H1 (cell line): ENCODE results near the gene BMP4. TPM values are rescaled to one million over a fixed set of nuclear protein-coding genes. Genes with fewer than 3 reads are reported as not detected.

ENCODE experiments used
- CTCF ChIA-PET: fragments of 300-600 bp; sonication (Branson Sonifier 250); formaldehyde crosslinking; loops from one replicate; lab custom pipeline; 2021; ENCODE audit not compliant: partially characterized antibody; lab: Charles Lee
- POLR2A ChIA-PET: fragments of 300-600 bp; sonication (Branson Sonifier 250); formaldehyde crosslinking; loops from one replicate; lab custom pipeline; 2021; ENCODE audit warnings: inconsistent platforms; ENCODE audit not compliant: partially characterized antibody; lab: Charles Lee
- DNase-seq, 2 experiments: peaks; one replicate each; pipeline versions ENCODE4 v3.0.0 to v3.0.0-alpha.2; 2010 to 2022; ENCODE audit warnings: low spot score in 2 of 2, low read depth in 1 of 2, mixed read lengths in 1 of 2
- FAIRE-seq: peaks from 2 replicates; lab custom pipeline; 2011; peaks lifted over from hg19 to GRCh38; lab: Jason Lieb, UNC
- H2AFZ ChIP-seq: 2 replicates; pipeline ENCODE4 v1.8.1; 2012; ENCODE audit warnings: low read length, inconsistent platforms
- H2AK5ac ChIP-seq: 2 replicates; pipeline ENCODE4 v1.6.1; 2013; ENCODE audit warnings: low read depth, low read length
- H2BK120ac ChIP-seq: replicated peaks from 2 replicates; pipeline ENCODE3; 2013; ENCODE audit warnings: low read depth, low read length, inconsistent platforms
- H2BK12ac ChIP-seq: 2 replicates; pipeline ENCODE4 v1.6.1; 2013; ENCODE audit warnings: low read depth, low read length
- H2BK15ac ChIP-seq: 2 replicates; pipeline ENCODE4 v1.6.1; 2013; ENCODE audit warnings: low read length
- H2BK20ac ChIP-seq: 2 replicates; pipeline ENCODE4 v1.6.1; 2013; ENCODE audit warnings: low read length
- H2BK5ac ChIP-seq: 2 replicates; pipeline ENCODE4 v1.6.1; 2013; ENCODE audit warnings: low read depth, low read length
- H3K14ac ChIP-seq: 2 replicates; pipeline ENCODE4 v1.6.1; 2013; ENCODE audit warnings: inconsistent platforms; ENCODE audit not compliant: insufficient read length
- H3K18ac ChIP-seq: 2 replicates; pipeline ENCODE4 v1.6.1; 2013; ENCODE audit warnings: low read length; ENCODE audit errors: extremely low read depth
- H3K23ac ChIP-seq: 2 replicates; pipeline ENCODE4 v1.6.1; 2013; ENCODE audit warnings: inconsistent platforms; ENCODE audit not compliant: insufficient read length
- H3K23me2 ChIP-seq: 2 replicates; pipeline ENCODE4 v1.6.1; 2013; ENCODE audit warnings: low read depth, low read length
- H3K27ac ChIP-seq: 2 replicates; pipeline ENCODE4 v1.6.1; 2011; ENCODE audit warnings: low read depth, low read length, inconsistent platforms
- H3K27me3 ChIP-seq, 4 experiments: replicated peaks in 1 of 4; 1 replicate in 1 of 4; 2 replicates in 3 of 4; pipeline versions ENCODE4 v1.6.1 to v1.8.1; 2011 to 2013; ENCODE audit warnings: low read length in 3 of 4, mild to moderate bottlenecking in 3 of 4, inconsistent platforms in 2 of 4, mixed read lengths in 2 of 4, moderate library complexity in 1 of 4; ENCODE audit not compliant: control insufficient read depth in 3 of 4, insufficient read depth in 3 of 4; ENCODE audit errors: extremely low read depth in 1 of 4
- H3K36me3 ChIP-seq, 4 experiments: 2 replicates each; pipeline versions ENCODE4 v1.6.1 to v1.8.1; 2011 to 2013; ENCODE audit warnings: mild to moderate bottlenecking in 4 of 4, low read length in 3 of 4, moderate library complexity in 2 of 4, control low read depth in 1 of 4, inconsistent platforms in 1 of 4; ENCODE audit not compliant: insufficient read depth in 4 of 4, control insufficient read depth in 2 of 4
- H3K4ac ChIP-seq: replicated peaks from 2 replicates; pipeline ENCODE3; 2013; ENCODE audit warnings: low read length, low read depth, mixed read lengths, inconsistent platforms; ENCODE audit not compliant: insufficient read length
- H3K4me1 ChIP-seq, 4 experiments: replicated peaks in 1 of 4; 1 replicate in 1 of 4; 2 replicates in 3 of 4; pipeline versions ENCODE4 v1.6.1 to v1.8.1; 2011 to 2013; ENCODE audit warnings: low read length in 3 of 4, inconsistent platforms in 2 of 4, mixed read lengths in 1 of 4; ENCODE audit not compliant: insufficient read depth in 4 of 4, control insufficient read depth in 3 of 4
- H3K4me2 ChIP-seq, 2 experiments: 2 replicates each; pipeline versions ENCODE4 v1.6.1 to v1.8.1; 2011 to 2013; ENCODE audit warnings: low read depth in 2 of 2, low read length in 2 of 2, control low read depth in 1 of 2, inconsistent platforms in 1 of 2, mild to moderate bottlenecking in 1 of 2; ENCODE audit not compliant: insufficient read depth in 1 of 2
- H3K4me3 ChIP-seq, 4 experiments: fragments of 200-600, 300-600 bp in 1 of 4; sonication (generic), shearing (Covaris generic), sonication (Bioruptor Twin) in 1 of 4; 2 replicates each; pipeline versions ENCODE4 v1.5.1 to v1.8.1; 2011 to 2016; ENCODE audit warnings: low read length in 4 of 4, low read depth in 3 of 4, control low read depth in 2 of 4, inconsistent platforms in 2 of 4, mild to moderate bottlenecking in 2 of 4, mixed read lengths in 1 of 4, moderate library complexity in 1 of 4; ENCODE audit not compliant: insufficient read depth in 2 of 4; ENCODE audit errors: extremely low read depth in 1 of 4
- H3K56ac ChIP-seq: replicated peaks from 2 replicates; pipeline ENCODE3; 2013; ENCODE audit warnings: low read depth, mild to moderate bottlenecking, mixed read lengths, low read length, inconsistent platforms; ENCODE audit not compliant: insufficient read length
- H3K79me1 ChIP-seq: 2 replicates; pipeline ENCODE4 v1.6.1; 2013; ENCODE audit warnings: low read depth, low read length, control low read depth
- H3K79me2 ChIP-seq, 2 experiments: 2 replicates each; pipeline versions ENCODE4 v1.6.1 to v1.8.1; 2012 to 2013; ENCODE audit warnings: low read length in 2 of 2, mild to moderate bottlenecking in 2 of 2, inconsistent platforms in 1 of 2; ENCODE audit not compliant: insufficient read depth in 2 of 2, control insufficient read depth in 1 of 2
- H3K9ac ChIP-seq, 4 experiments: replicated peaks in 1 of 4; 1 replicate in 1 of 4; 2 replicates in 3 of 4; pipeline versions ENCODE4 v1.6.1 to v1.8.1; 2011 to 2013; ENCODE audit warnings: low read depth in 3 of 4, low read length in 3 of 4, control low read depth in 2 of 4, mild to moderate bottlenecking in 2 of 4, moderate library complexity in 2 of 4, inconsistent platforms in 1 of 4; ENCODE audit errors: extremely low read depth in 1 of 4
- H3K9me3 ChIP-seq, 2 experiments: 2 replicates each; pipeline versions ENCODE4 v1.6.1 to v1.8.1; 2012 to 2013; ENCODE audit warnings: mild to moderate bottlenecking in 2 of 2, moderate library complexity in 2 of 2, control low read depth in 1 of 2, inconsistent platforms in 1 of 2, low read depth in 1 of 2, low read length in 1 of 2, mixed read lengths in 1 of 2; ENCODE audit not compliant: insufficient read depth in 2 of 2
- H4K20me1 ChIP-seq, 2 experiments: replicated peaks in 1 of 2; 2 replicates each; pipeline versions ENCODE3 to v1.8.1; 2011 to 2013; ENCODE audit warnings: inconsistent platforms in 2 of 2, low read length in 2 of 2, mild to moderate bottlenecking in 1 of 2; ENCODE audit not compliant: insufficient read depth in 2 of 2, control insufficient read depth in 1 of 2
- H4K5ac ChIP-seq: 2 replicates; pipeline ENCODE4 v1.6.1; 2013; ENCODE audit warnings: low read length, low read depth, mixed read lengths, inconsistent platforms; ENCODE audit not compliant: insufficient read length
- H4K8ac ChIP-seq: 2 replicates; pipeline ENCODE4 v1.8.0; 2013; ENCODE audit warnings: mild to moderate bottlenecking, moderate library complexity, low read length, inconsistent platforms; ENCODE audit not compliant: insufficient read depth; ENCODE audit errors: extremely low read depth
- H4K91ac ChIP-seq: replicated peaks from 2 replicates; pipeline ENCODE3; 2013; ENCODE audit warnings: low read length, mixed read lengths, inconsistent platforms; ENCODE audit not compliant: insufficient read length
- SP1 ChIP-seq: IDR thresholded peaks from 2 replicates; pipeline ENCODE4 v1.6.1; 2011; ENCODE audit warnings: low read depth, low read length
- TBP ChIP-seq: IDR thresholded peaks from 2 replicates; pipeline ENCODE4 v1.6.1; 2011; ENCODE audit warnings: low read depth, low read length, improper control_type of control experiment
- WGBS, 2 experiments: shearing (Covaris generic) in 1 of 2; methylation state at CpG; one replicate each; pipeline versions ENCODE4 v1.1.6 to v1.1.7; 2013 to 2015; ENCODE audit warnings: low lambda C conversion rate in 2 of 2, mixed read lengths in 2 of 2, inconsistent platforms in 1 of 2, low coverage in 1 of 2, missing lambda C conversion rate in 1 of 2; ENCODE audit not compliant: insufficient replicate concordance in 2 of 2, insufficient coverage in 1 of 2, insufficient read length in 1 of 2; ENCODE audit errors: extremely low coverage in 1 of 2, missing lambda C conversion rate in 1 of 2; 5-methylcytosine and 5-hydroxymethylcytosine counted together
- polyA plus RNA-seq, 7 experiments: library from polyadenylated mRNA; depleted of rRNA in 3 of 7; stranded (reverse) in 5 of 7; unstranded in 2 of 7; fragments of >200 nt in 5 of 7; fragments of 200-250 nt in 2 of 7; gene quantifications; 1 replicate in 5 of 7; 2 replicates in 1 of 7; 4 replicates in 1 of 7; pipeline versions ENCODE4 v1.2.1 to v1.2.3, GENCODE V29; 2011 to 2013; ENCODE audit warnings: missing spikeins in 2 of 7, mixed read lengths in 2 of 7
- total RNA-seq: library from RNA; stranded (reverse); fragmentation: NEBNext Ultra II Directional; extraction: Animal tissue kit (Norgen Biotek cat#: 25700); gene quantifications from 2 replicates; pipeline ENCODE4 v1.2.1, GENCODE V29; 2021

Gene BMP4
- total and polyA plus RNA-seq, 2 of the 8 experiments (the other 6 are each of a cell fraction or from before 2014, with no cell fraction given) = 2.3 to 5.4 TPM

DNA sequence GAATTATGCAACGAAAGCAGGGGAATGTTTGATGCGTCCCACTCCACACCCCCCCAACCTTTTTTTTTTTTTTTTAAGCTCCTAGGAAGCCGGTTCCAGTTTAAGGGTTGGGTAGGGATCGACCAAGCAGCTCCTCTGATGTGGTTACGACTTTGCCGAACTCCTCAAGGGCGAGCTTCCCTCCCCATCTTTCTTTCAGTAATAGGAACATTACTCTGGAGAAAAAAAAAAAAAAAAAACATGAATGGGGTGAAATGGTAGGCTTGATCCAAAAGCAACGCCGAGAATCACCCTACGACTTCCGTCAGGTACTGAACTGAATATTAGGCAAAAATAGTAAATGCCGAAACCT, 9.6 kb downstream of the BMP4 start:
- H4K5ac ChIP-seq = no peak overlapping the region
- H3K79me2 ChIP-seq = no peaks in the 10 kb centered on the region
- H2BK12ac ChIP-seq = peak overlapping the region; percentile 73; the same call in 1 of the 2 replicates
- no peak overlapping the region for H3K27ac ChIP-seq
- H3K9me3 ChIP-seq = no peaks in the 10 kb centered on the region
- 0 out of 2 replicates have a peak, but pooled peaks have one; percentile 8 for TF ChIP-seq SP1
- no peak for TF ChIP-seq TBP
- no peak overlapping the region for H3K14ac ChIP-seq
- no peak overlapping the region for H3K4ac ChIP-seq
- peaks cover 0 to 10% (median 2%) of the 10 kb centered on the region in 4 experiments; a peak in 2 of 8 replicates for H3K36me3 ChIP-seq
- ChIA-PET CTCF (interaction anchor here (0.7 to 2.6 kb wide), 12 partner anchors 9 to 401 kb away, joined by 3 to 13 read pairs (median 4); partner anchors contain the start of gene BMP4), POLR2A (interaction anchor here (1.3 to 2.6 kb wide), 3 partner anchors 10 to 16 kb away, joined by 3 to 15 read pairs (median 4); partner anchors contain the start of gene BMP4)
- no peaks in the 10 kb centered on the region for H3K79me1 ChIP-seq
- H2BK120ac ChIP-seq = no peak overlapping the region
- no peak overlapping the region for H2AFZ ChIP-seq
- H3K23me2 ChIP-seq = peaks cover 15% of the 10 kb centered on the region
- H3K56ac ChIP-seq = no peak overlapping the region
- H4K20me1 ChIP-seq = peaks cover 0 to 3% of the 10 kb centered on the region in 2 experiments
- H2BK20ac ChIP-seq = no peak overlapping the region
- H2BK5ac ChIP-seq = no peak overlapping the region
- no peak overlapping the region for H3K23ac ChIP-seq
- no peak overlapping the region for H3K18ac ChIP-seq
- no peak overlapping the region for H3K9ac ChIP-seq
- H4K8ac ChIP-seq = no peak overlapping the region
- DNase-seq (no peak), FAIRE-seq (no peak)
- peaks cover 19 to 59% (median 51%) of the 10 kb centered on the region in 4 experiments for H3K27me3 ChIP-seq
- no peak overlapping the region for H4K91ac ChIP-seq
- H3K4me2 ChIP-seq = peak overlapping the region; percentile 77 to 96
- 6% methylated on average over 10 of the region's 12 CpGs; no CpG with 5 or more reads in 1 of the 2 experiments for WGBS, 2 experiments
- peaks cover 6 to 29% (median 23%) of the 10 kb centered on the region in 4 experiments for H3K4me1 ChIP-seq
- H2AK5ac ChIP-seq = no peak overlapping the region
- peak overlapping the region; percentile 45 to 67 (median 54) for H3K4me3 ChIP-seq
- H2BK15ac ChIP-seq = no peak overlapping the region
